ENCODE measurements around the gene USP53.
"Not testable (repeated sequence)": the region's sequence is repeated elsewhere in the genome, so short reads cannot be mapped to it uniquely, and the experiment has no call there.

- TF ChIP-seq ZNF274 (IDR thresholded peaks at IDR 0.05; ENCODE audit: low read depth, low read length); YY1 (IDR thresholded peaks at IDR 0.05; ENCODE audit: insufficient read depth, insufficient read length): not testable (repeated sequence)
These were observed 123.9 kb downstream of the USP53 start for GRCh38 chr4:119336332-119336979.
